Measurements from ENCODE around the gene HOXD8.

The HOXD8 gene

DNA sequence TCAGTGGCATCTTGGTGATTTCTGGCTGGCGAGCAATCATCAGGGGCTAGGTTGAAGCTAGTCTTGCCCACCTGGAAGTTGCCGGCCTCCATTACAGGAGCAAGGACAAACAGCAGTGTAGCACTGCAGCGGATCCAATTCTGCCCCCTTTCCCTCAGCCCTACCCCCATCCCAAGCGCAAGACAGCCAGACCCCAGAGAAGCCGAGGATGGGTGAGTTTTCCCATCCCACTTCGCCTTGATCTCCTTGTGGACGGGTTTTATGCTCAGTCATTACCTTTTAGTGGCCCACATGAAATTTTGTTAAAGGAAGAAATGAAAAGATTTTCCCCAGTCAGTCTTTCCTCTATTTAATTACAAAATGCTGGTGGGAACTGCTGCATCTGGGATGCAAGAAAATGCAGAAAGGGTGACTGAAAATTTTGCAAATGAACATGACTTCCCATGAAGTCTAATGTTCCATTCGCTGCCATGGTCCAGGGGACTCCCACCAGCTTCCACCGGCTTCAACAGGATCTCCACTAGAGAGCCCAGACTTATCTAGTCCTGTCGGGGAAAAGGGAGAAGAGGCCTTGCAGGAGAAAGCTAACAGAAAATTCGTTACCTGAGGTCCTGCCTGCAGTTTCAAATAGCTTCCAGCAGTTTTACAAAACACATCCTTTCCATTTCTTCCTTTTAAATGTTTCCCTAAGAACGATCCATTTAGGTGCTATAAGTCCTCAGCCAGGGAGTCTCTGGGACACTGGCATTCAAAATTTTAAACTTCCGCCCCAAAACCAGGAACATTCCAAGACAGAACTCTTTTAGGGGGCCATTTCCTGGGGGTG is 8.9 kb upstream of the HOXD8 start:
- no peak for DNase-seq (ENCODE audit: low spot score)
- in situ Hi-C loops (cut with MboI; ENCODE audit: low sequenced_read_pairs, unreplicated experiment), result loop anchor here (10.0 kb wide), 1 partner anchor 1034 kb away; no protein-coding TSS in a partner anchor
- TF ChIP-seq, protein P1, sequence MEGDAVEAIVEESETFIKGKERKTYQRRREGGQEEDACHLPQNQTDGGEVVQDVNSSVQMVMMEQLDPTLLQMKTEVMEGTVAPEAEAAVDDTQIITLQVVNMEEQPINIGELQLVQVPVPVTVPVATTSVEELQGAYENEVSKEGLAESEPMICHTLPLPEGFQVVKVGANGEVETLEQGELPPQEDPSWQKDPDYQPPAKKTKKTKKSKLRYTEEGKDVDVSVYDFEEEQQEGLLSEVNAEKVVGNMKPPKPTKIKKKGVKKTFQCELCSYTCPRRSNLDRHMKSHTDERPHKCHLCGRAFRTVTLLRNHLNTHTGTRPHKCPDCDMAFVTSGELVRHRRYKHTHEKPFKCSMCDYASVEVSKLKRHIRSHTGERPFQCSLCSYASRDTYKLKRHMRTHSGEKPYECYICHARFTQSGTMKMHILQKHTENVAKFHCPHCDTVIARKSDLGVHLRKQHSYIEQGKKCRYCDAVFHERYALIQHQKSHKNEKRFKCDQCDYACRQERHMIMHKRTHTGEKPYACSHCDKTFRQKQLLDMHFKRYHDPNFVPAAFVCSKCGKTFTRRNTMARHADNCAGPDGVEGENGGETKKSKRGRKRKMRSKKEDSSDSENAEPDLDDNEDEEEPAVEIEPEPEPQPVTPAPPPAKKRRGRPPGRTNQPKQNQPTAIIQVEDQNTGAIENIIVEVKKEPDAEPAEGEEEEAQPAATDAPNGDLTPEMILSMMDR (IDR thresholded peaks at IDR 0.05; ENCODE audit: borderline replicate concordance, control extremely low read depth, extremely low read depth, insufficient read depth, missing control alignments), result no peak

DNA sequence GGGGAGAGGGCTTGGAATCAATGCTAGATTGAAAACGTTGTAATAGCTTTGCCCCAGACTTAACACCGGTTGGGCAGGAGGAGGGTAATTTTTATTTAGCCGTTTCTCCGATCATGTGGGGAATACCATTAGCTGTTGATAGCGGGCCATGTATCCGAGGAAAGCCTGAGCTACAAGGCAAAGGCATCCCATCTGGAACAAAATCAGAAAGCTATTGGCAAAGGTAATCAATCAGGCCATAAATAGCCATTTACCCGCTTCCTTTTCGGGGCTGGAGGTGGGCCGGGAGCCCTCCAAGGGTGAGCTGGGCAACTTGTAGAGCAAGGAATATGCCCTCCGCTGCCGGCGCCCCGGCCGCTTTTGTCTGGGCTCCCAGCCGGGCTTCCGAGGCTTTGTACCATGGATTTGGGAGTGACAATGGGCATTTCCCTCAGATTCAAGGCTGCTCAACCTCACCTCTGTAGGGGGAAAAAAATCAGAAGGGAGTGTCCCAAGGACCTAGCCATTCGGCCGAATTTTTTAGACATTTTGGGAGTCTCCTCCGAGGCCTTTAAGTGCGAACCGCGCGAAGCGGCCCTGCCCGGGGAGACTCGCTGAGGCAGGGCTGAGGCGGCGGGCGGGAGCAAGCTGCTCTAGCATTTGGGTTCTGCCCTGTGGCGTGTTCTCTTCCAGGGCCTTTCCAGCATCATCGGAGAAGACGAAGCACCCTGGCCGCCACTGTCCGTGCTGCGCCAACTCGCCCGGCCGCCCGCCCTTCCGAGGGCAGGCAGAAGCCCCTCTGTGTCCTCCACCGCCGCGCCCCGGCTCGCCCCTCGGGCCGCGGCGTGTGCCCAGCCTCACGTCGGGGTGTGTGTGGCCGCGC is 8.1 kb upstream of the HOXD8 start:
- in situ Hi-C loops (cut with MboI; ENCODE audit: low sequenced_read_pairs, unreplicated experiment), result loop anchor here (10.0 kb wide), 1 partner anchor 1033 kb away; no protein-coding TSS in a partner anchor
- DNase-seq (ENCODE audit: low spot score), result no peak
- TF ChIP-seq, protein P1 (IDR thresholded peaks at IDR 0.05; ENCODE audit: borderline replicate concordance, control extremely low read depth, extremely low read depth, insufficient read depth, missing control alignments), result no peak

DNA sequence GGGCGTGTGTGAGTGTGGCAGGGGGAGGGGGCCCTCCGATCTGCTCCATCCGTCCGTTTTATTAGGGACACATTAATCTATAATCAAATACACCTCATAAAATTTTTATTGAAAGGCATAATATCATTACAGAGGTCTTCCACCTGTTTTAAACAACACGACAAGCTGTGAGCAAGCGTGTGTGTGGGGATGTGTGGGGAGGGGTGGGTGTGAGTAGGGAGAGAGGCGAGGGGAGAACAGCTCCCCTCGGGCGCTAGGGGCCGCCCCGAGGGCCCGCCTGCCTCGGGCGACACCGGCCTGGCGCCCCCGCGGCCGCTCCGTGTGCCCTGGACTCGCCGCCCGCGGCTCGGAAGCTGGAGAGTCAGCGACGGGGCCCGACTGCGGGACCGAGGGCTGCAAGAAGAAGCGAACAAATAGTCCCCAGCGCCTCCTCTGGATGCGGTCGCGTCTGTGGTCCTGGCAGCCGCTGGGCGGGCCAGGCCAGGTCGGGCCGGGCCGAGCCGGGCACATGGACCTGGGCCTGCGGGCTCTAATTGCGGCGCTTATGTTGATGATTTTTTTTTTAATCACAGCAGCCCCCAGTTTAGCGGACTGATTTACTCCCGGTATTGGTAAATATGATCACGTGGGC is 7.3 kb upstream of the HOXD8 start:
- TF ChIP-seq, protein P1 (IDR thresholded peaks at IDR 0.05; ENCODE audit: borderline replicate concordance, control extremely low read depth, extremely low read depth, insufficient read depth, missing control alignments), result no peak
- in situ Hi-C loops (cut with MboI; ENCODE audit: low sequenced_read_pairs, unreplicated experiment), result loop anchor here (10.0 kb wide), 1 partner anchor 1033 kb away; no protein-coding TSS in a partner anchor
- DNase-seq (ENCODE audit: low spot score), result no peak

DNA sequence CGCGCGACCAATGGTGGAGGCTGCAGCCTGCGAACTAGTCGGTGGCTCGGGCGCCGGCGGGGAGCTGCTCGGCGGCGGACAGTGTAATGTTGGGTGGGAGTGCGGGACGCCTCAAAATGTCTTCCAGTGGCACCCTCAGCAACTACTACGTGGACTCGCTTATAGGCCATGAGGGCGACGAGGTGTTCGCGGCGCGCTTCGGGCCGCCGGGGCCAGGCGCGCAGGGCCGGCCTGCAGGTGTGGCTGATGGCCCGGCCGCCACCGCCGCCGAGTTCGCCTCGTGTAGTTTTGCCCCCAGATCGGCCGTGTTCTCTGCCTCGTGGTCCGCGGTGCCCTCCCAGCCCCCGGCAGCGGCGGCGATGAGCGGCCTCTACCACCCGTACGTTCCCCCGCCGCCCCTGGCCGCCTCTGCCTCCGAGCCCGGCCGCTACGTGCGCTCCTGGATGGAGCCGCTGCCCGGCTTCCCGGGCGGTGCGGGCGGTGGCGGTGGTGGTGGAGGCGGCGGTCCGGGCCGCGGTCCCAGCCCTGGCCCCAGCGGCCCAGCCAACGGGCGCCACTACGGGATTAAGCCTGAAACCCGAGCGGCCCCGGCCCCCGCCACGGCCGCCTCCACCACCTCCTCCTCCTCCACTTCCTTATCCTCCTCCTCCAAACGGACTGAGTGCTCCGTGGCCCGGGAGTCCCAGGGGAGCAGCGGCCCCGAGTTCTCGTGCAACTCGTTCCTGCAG is 6.7 kb upstream of the HOXD8 start, which contains the start of gene HOXD9:
HOXD9 (plus strand) TSS at position 37 of the 728 bp plus-strand sequence; CDS start at position 87, 50 bp downstream.
- in situ Hi-C loops (cut with MboI; ENCODE audit: low sequenced_read_pairs, unreplicated experiment), result loop anchor here (10.0 kb wide), 1 partner anchor 1032 kb away; no protein-coding TSS in a partner anchor
- TF ChIP-seq, protein P1 (IDR thresholded peaks at IDR 0.05; ENCODE audit: borderline replicate concordance, control extremely low read depth, extremely low read depth, insufficient read depth, missing control alignments), result no peak
- no peak for DNase-seq (ENCODE audit: low spot score)

DNA sequence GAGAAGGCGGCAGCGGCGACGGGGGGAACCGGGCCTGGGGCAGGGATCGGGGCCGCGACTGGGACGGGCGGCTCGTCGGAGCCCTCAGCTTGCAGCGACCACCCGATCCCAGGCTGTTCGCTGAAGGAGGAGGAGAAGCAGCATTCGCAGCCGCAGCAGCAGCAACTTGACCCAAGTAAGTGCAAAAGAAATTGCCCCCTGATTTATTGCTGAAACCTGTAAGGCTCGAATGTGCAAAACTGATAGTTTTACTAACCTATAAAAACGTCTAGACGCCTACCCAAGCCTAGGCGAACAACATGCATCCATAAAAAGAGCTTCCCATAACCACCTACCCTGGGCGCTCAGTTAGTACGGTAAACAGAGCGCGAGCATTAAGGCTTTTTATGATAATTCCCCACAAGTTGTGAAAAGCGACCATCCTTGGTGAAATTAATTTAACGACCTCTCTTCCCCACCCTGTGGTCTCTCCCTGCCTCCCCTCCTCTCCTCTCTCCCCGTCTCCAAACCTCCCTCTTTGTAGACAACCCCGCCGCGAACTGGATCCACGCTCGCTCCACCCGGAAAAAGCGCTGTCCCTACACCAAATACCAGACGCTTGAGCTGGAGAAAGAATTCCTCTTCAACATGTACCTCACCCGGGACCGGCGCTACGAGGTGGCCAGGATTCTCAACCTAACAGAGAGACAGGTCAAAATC is 5.9 kb upstream of the HOXD8 start:
- TF ChIP-seq, protein P1 (IDR thresholded peaks at IDR 0.05; ENCODE audit: borderline replicate concordance, control extremely low read depth, extremely low read depth, insufficient read depth, missing control alignments), result no peak
- no peak for DNase-seq (ENCODE audit: low spot score)
- in situ Hi-C loops (cut with MboI; ENCODE audit: low sequenced_read_pairs, unreplicated experiment), result loop anchor here (10.0 kb wide), 1 partner anchor 1031 kb away; no protein-coding TSS in a partner anchor
